ENCODE data around the gene MEIS2.

- TF ChIP-seq CTCF (IDR thresholded peaks at IDR 0.05) (no peak), POLR2A (IDR thresholded peaks at IDR 0.05) (no peak)
Measured at GRCh38 chr15:37103163-37103435, 2.8 kb upstream of the MEIS2 start.

All from adrenal gland (tissue), 5 donors.